SK-N-SH (cell line): ENCODE results near the gene IGF2. TPM values are rescaled to one million over a fixed set of nuclear protein-coding genes. Genes with fewer than 3 reads are reported as not detected.

ENCODE experiments used
- CTCF ChIA-PET: fragments of 300-600, 350-600 bp; formaldehyde crosslinking; extraction: SDS; loops from one replicate; lab custom pipeline; 2021; lab: Yijun Ruan, JAX
- POLR2A ChIA-PET: fragments of 350-600 bp; sonication (Branson Sonifier 250); formaldehyde crosslinking; extraction: SDS; loops from one replicate; lab custom pipeline; 2020; ENCODE audit warnings: antibody characterized with exemption, inconsistent platforms; lab: Yijun Ruan, JAX
- DNase-seq: peaks from one replicate; pipeline ENCODE4 v3.0.0; 2012
- H2AFZ ChIP-seq: fragments of 200-600 bp; sonication (generic); 2 replicates; pipeline ENCODE4 v1.8.1; 2016; ENCODE audit warnings: antibody characterized with exemption, mild to moderate bottlenecking, low read depth
- H3F3A ChIP-seq: fragments of 200-600 bp; sonication (generic); replicated peaks from 2 replicates; pipeline ENCODE3; 2016; ENCODE audit warnings: antibody characterized with exemption, mild to moderate bottlenecking; ENCODE audit not compliant: insufficient read depth
- H3K27ac ChIP-seq, 2 experiments: fragments of 200-500 bp in 1 of 2; fragments of 200-600 bp in 1 of 2; sonication (Bioruptor generic) in 1 of 2; sonication (generic), shearing (Covaris generic) in 1 of 2; 2 replicates each; pipeline versions ENCODE4 v1.5.1 to v1.6.1; 2014 to 2016; ENCODE audit warnings: low read depth in 2 of 2, inconsistent platforms in 1 of 2, low read length in 1 of 2, mild to moderate bottlenecking in 1 of 2, mixed read lengths in 1 of 2
- H3K27me3 ChIP-seq: fragments of 200-600 bp; sonication (generic), shearing (Covaris generic); 2 replicates; pipeline ENCODE4 v1.6.1; 2016; ENCODE audit warnings: mixed run types; ENCODE audit not compliant: insufficient read depth
- H3K36me3 ChIP-seq, 2 experiments: fragments of 200-500 bp in 1 of 2; fragments of 200-600 bp in 1 of 2; sonication (Bioruptor generic) in 1 of 2; sonication (generic) in 1 of 2; replicated peaks in 1 of 2; 2 replicates each; pipeline versions ENCODE3 to v1.5.1; 2014 to 2016; ENCODE audit warnings: low read length in 1 of 2, mild to moderate bottlenecking in 1 of 2; ENCODE audit not compliant: insufficient read depth in 2 of 2, control insufficient read depth in 1 of 2
- H3K4me1 ChIP-seq, 2 experiments: fragments of 200-500 bp in 1 of 2; fragments of 200-600 bp in 1 of 2; sonication (Bioruptor generic) in 1 of 2; sonication (generic), shearing (Covaris generic) in 1 of 2; 2 replicates each; pipeline versions ENCODE4 v1.5.1 to v1.6.1; 2014 to 2016; ENCODE audit warnings: low read depth in 1 of 2, low read length in 1 of 2, mixed run types in 1 of 2; ENCODE audit not compliant: insufficient read depth in 2 of 2, control insufficient read depth in 1 of 2
- H3K4me2 ChIP-seq: fragments of 200-600 bp; sonication (generic), shearing (Covaris generic); 2 replicates; pipeline ENCODE4 v1.6.1; 2017; ENCODE audit warnings: mixed run types
- H3K4me3 ChIP-seq, 2 experiments: fragments of 200-500 bp in 1 of 2; fragments of 200-600 bp in 1 of 2; sonication (Bioruptor generic) in 1 of 2; sonication (generic), shearing (Covaris generic) in 1 of 2; 2 replicates each; pipeline versions ENCODE4 v1.5.1 to v1.8.1; 2014 to 2016; ENCODE audit warnings: low read depth in 2 of 2, inconsistent platforms in 1 of 2, low read length in 1 of 2, mild to moderate bottlenecking in 1 of 2, mixed read lengths in 1 of 2, moderate library complexity in 1 of 2
- H3K79me2 ChIP-seq: fragments of 200-600 bp; sonication (generic); 2 replicates; pipeline ENCODE4 v1.8.1; 2017; ENCODE audit warnings: mild to moderate bottlenecking; ENCODE audit not compliant: insufficient read depth
- H3K9ac ChIP-seq: fragments of 200-600 bp; sonication (generic); 2 replicates; pipeline ENCODE4 v1.6.1; 2017; ENCODE audit warnings: mixed run types
- H3K9me2 ChIP-seq: fragments of 200-600 bp; sonication (generic); 2 replicates; pipeline ENCODE4 v1.6.1; 2017; ENCODE audit warnings: mixed run types
- H3K9me3 ChIP-seq: fragments of 200-600 bp; sonication (generic); 2 replicates; pipeline ENCODE4 v1.6.1; 2017; ENCODE audit warnings: mixed run types, mild to moderate bottlenecking, moderate library complexity
- H4K20me1 ChIP-seq: fragments of 200-600 bp; sonication (generic); 2 replicates; pipeline ENCODE4 v1.6.1; 2017; ENCODE audit warnings: mild to moderate bottlenecking, mixed run types; ENCODE audit not compliant: insufficient read depth
- FOXJ3 ChIP-seq: sonication (generic); formaldehyde crosslinking; IDR thresholded peaks from 2 replicates; pipeline ENCODE4 v1.5.1; 2020; ENCODE audit warnings: mild to moderate bottlenecking, missing genetic modification reagents
- FOXM1 ChIP-seq: IDR thresholded peaks from 2 replicates; pipeline ENCODE4 v1.4.0; 2012; ENCODE audit warnings: low read depth, mild to moderate bottlenecking
- JUND ChIP-seq: IDR thresholded peaks from 2 replicates; pipeline ENCODE4 v1.4.0; 2012
- NFIC ChIP-seq: IDR thresholded peaks from 2 replicates; pipeline ENCODE4 v1.4.0; 2012; ENCODE audit warnings: borderline replicate concordance
- TAF1 ChIP-seq: IDR thresholded peaks from 2 replicates; pipeline ENCODE4 v1.6.1; 2012; ENCODE audit warnings: low read depth, mild to moderate bottlenecking, low read length, moderate library complexity, borderline replicate concordance
- TEAD4 ChIP-seq: IDR thresholded peaks from 2 replicates; pipeline ENCODE4 v1.4.0; 2012; ENCODE audit warnings: mild to moderate bottlenecking, borderline replicate concordance; ENCODE audit not compliant: insufficient read depth
- WGBS: methylation state at CpG from one replicate; pipeline ENCODE4 v1.1.6; 2017; ENCODE audit warnings: low lambda C conversion rate; 5-methylcytosine and 5-hydroxymethylcytosine counted together
- polyA plus RNA-seq, 3 experiments: library from polyadenylated mRNA; depleted of rRNA; stranded (reverse); fragments of >200 nt; gene quantifications; 2 replicates each; pipeline ENCODE4 v1.2.3, GENCODE V29; 2012
- TF ChIP-seq, protein P1 (sequence below): IDR thresholded peaks from 2 replicates; pipeline ENCODE4; 2012
- TF ChIP-seq, protein P2 (sequence below): fragments of 200-600 bp; sonication (generic); IDR thresholded peaks from 2 replicates; pipeline ENCODE4 v1.6.1; 2017; ENCODE audit warnings: antibody characterized with exemption, mild to moderate bottlenecking, moderate library complexity
- TF ChIP-seq, protein P3 (sequence below): fragments of 150-350 bp; IDR thresholded peaks from 2 replicates; pipeline ENCODE4 v1.6.1; 2017; ENCODE audit warnings: antibody characterized with exemption, low read length, low read depth, borderline replicate concordance
- TF ChIP-seq, protein P4 (sequence below): IDR thresholded peaks from 2 replicates; pipeline ENCODE4 v1.4.0; 2012; ENCODE audit warnings: low read depth, borderline replicate concordance

IGF2 gene
- polyA plus RNA-seq, 1 of the 3 experiments (the other 2 are of a cell fraction): 0.05 TPM

DNA sequence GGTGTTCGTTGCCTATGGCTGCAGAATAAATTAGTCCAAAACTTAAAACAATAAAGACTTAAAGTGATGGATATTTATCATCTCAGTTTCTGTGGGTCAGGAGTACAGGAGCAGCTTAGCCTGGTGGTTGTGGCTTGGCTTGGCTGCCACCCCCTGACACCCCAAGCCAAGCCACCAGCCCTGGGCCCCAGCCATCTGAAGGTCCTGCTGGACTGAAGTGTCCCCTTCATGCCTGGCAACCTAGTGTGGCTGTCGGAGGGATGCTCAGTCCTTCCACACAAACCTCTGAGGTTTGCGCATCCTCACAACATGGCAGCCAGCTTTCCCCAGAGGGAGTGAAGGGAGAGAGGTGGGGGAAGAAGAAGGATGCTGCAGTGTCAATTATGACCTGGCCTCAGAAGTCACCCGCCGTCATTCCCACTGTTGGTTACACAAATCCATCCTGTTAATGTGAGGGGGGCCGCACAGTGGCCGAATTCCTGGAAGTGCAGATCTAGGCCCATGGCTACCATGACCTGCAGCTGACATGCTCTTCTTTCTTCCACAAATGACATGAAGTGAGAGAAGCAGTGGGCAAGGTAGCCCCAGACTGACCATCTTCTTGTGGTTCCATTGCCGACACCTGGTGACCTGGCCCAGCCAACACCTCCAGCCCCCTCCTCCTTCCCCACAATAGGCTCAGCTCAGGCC, 31.1 kb downstream of the IGF2 start (continued):
- TF ChIP-seq, protein P1, sequence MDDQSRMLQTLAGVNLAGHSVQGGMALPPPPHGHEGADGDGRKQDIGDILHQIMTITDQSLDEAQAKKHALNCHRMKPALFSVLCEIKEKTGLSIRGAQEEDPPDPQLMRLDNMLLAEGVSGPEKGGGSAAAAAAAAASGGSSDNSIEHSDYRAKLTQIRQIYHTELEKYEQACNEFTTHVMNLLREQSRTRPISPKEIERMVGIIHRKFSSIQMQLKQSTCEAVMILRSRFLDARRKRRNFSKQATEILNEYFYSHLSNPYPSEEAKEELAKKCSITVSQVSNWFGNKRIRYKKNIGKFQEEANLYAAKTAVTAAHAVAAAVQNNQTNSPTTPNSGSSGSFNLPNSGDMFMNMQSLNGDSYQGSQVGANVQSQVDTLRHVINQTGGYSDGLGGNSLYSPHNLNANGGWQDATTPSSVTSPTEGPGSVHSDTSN: no peak
- TF ChIP-seq TAF1 (no peak), TEAD4 (no peak), JUND (no peak), FOXM1 (no peak), FOXJ3 (no peak)

DNA sequence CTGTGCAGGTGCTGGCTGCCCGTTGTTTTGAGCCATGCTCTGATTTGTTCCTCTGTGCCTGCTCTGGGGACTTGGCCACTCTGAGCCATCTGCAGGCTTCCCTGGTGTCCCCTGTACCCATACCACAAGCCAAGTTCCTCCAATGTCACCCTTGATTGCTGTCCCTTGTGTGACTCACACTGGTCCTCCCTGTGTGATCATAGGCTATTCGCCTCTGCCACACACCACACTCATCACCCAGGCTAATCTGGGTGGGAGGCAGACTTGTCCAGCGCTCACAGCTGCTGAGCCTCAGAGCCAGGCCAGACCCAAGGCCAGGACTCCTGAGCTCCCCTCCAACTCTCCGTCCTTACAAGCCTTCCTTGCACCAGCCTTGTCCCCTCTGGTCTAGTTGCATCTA, 31.7 kb downstream of the IGF2 start:
- TF ChIP-seq, protein P2, sequence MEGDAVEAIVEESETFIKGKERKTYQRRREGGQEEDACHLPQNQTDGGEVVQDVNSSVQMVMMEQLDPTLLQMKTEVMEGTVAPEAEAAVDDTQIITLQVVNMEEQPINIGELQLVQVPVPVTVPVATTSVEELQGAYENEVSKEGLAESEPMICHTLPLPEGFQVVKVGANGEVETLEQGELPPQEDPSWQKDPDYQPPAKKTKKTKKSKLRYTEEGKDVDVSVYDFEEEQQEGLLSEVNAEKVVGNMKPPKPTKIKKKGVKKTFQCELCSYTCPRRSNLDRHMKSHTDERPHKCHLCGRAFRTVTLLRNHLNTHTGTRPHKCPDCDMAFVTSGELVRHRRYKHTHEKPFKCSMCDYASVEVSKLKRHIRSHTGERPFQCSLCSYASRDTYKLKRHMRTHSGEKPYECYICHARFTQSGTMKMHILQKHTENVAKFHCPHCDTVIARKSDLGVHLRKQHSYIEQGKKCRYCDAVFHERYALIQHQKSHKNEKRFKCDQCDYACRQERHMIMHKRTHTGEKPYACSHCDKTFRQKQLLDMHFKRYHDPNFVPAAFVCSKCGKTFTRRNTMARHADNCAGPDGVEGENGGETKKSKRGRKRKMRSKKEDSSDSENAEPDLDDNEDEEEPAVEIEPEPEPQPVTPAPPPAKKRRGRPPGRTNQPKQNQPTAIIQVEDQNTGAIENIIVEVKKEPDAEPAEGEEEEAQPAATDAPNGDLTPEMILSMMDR: no peak
- TF ChIP-seq, protein P3, sequence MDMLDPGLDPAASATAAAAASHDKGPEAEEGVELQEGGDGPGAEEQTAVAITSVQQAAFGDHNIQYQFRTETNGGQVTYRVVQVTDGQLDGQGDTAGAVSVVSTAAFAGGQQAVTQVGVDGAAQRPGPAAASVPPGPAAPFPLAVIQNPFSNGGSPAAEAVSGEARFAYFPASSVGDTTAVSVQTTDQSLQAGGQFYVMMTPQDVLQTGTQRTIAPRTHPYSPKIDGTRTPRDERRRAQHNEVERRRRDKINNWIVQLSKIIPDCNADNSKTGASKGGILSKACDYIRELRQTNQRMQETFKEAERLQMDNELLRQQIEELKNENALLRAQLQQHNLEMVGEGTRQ: no peak
- no peak for TF ChIP-seq NFIC
- TF ChIP-seq TAF1: no peak
- TF ChIP-seq, protein P4, sequence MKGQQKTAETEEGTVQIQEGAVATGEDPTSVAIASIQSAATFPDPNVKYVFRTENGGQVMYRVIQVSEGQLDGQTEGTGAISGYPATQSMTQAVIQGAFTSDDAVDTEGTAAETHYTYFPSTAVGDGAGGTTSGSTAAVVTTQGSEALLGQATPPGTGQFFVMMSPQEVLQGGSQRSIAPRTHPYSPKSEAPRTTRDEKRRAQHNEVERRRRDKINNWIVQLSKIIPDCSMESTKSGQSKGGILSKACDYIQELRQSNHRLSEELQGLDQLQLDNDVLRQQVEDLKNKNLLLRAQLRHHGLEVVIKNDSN: no peak
- no peaks in the 10 kb centered on the region for H3F3A ChIP-seq
- H3K36me3 ChIP-seq: no peaks in the 10 kb centered on the region
- 21% methylated on average over 4 of the region's 4 CpGs for WGBS
- POLR2A ChIA-PET: no interaction called here
- no peaks in the 10 kb centered on the region for H3K9me2 ChIP-seq
- H3K4me2 ChIP-seq: no peak overlapping the region
- H4K20me1 ChIP-seq: no peaks in the 10 kb centered on the region
- H3K27ac ChIP-seq: no peak overlapping the region
- H2AFZ ChIP-seq: no peak overlapping the region
- H3K79me2 ChIP-seq: no peaks in the 10 kb centered on the region
- no peak overlapping the region for H3K9ac ChIP-seq
- CTCF ChIA-PET: no interaction called here
- no peaks in the 10 kb centered on the region for H3K9me3 ChIP-seq
- H3K4me1 ChIP-seq: peaks cover 0 to 4% of the 10 kb centered on the region in 2 experiments; a peak in 1 of 4 replicates
- H3K27me3 ChIP-seq: no peaks in the 10 kb centered on the region
- H3K4me3 ChIP-seq: no peak overlapping the region
- DNase-seq: no peak
